Measurements from ENCODE around the gene CDH22. TPM values are rescaled to one million over a fixed set of nuclear protein-coding genes. Genes with fewer than 3 reads are reported as not detected.

The CDH22 gene
- total and polyA plus RNA-seq, 9 of the 15 experiments (the other 6 are each of a cell fraction or from before 2014, with no cell fraction given), result 0.07 to 0.08 TPM; not detected in 7

- TF ChIP-seq, protein P1, sequence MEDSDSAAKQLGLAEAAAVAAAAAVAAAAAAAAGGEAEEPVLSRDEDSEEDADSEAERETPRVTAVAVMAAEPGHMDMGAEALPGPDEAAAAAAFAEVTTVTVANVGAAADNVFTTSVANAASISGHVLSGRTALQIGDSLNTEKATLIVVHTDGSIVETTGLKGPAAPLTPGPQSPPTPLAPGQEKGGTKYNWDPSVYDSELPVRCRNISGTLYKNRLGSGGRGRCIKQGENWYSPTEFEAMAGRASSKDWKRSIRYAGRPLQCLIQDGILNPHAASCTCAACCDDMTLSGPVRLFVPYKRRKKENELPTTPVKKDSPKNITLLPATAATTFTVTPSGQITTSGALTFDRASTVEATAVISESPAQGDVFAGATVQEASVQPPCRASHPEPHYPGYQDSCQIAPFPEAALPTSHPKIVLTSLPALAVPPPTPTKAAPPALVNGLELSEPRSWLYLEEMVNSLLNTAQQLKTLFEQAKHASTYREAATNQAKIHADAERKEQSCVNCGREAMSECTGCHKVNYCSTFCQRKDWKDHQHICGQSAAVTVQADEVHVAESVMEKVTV (CRISPR knock-in tag; IDR thresholded peaks at IDR 0.05), result peak; percentile 65; the same call in 1 of the 2 replicates
- TF ChIP-seq ZNF212 (CRISPR knock-in tag; IDR thresholded peaks at IDR 0.05), result no peak
- TF ChIP-seq, protein P2, sequence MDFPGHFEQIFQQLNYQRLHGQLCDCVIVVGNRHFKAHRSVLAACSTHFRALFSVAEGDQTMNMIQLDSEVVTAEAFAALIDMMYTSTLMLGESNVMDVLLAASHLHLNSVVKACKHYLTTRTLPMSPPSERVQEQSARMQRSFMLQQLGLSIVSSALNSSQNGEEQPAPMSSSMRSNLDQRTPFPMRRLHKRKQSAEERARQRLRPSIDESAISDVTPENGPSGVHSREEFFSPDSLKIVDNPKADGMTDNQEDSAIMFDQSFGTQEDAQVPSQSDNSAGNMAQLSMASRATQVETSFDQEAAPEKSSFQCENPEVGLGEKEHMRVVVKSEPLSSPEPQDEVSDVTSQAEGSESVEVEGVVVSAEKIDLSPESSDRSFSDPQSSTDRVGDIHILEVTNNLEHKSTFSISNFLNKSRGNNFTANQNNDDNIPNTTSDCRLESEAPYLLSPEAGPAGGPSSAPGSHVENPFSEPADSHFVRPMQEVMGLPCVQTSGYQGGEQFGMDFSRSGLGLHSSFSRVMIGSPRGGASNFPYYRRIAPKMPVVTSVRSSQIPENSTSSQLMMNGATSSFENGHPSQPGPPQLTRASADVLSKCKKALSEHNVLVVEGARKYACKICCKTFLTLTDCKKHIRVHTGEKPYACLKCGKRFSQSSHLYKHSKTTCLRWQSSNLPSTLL (IDR thresholded peaks at IDR 0.05), result no peak
- TF ChIP-seq ZNF785 (CRISPR knock-in tag; IDR thresholded peaks at IDR 0.05), result no peak
Observed at GRCh38 chr20:46307139-46307998, 929 bp downstream of the CDH22 start (continued).

DNA sequence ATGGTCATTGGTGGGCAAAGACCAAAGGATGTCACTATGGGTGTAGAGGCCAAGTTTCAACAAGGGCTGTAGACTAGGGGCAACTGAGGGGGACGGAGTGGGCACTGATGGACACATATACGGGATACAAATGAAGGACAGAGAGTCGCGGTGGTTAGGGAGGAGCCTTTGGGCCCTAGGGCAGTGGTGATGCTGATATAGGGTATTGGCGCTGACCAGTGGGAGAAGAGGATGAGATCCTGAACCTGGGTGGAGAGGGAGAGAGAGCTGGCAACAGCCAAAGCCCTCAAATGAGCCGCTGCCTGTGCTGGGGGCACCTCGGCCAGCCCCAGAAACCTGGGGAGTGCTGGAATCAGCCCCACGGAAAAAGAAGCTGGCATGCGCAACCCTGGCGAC, 1.6 kb downstream of the CDH22 start:
- H3K4me3 ChIP-seq, result no peak overlapping the region
- TF ChIP-seq TEAD1 (CRISPR knock-in tag; IDR thresholded peaks at IDR 0.05) (no peak), SAP30 (IDR thresholded peaks at IDR 0.05; ENCODE audit: borderline replicate concordance, insufficient read depth, low read depth, low read length, poor library complexity, severe bottlenecking) (no peak), ZNF408 (CRISPR knock-in tag; IDR thresholded peaks at IDR 0.05; ENCODE audit: low read depth) (no peak), NEUROD1 (IDR thresholded peaks at IDR 0.05; ENCODE audit: borderline replicate concordance, low read depth, low read length, partially characterized antibody) (no peak)
- TF ChIP-seq, protein P3, sequence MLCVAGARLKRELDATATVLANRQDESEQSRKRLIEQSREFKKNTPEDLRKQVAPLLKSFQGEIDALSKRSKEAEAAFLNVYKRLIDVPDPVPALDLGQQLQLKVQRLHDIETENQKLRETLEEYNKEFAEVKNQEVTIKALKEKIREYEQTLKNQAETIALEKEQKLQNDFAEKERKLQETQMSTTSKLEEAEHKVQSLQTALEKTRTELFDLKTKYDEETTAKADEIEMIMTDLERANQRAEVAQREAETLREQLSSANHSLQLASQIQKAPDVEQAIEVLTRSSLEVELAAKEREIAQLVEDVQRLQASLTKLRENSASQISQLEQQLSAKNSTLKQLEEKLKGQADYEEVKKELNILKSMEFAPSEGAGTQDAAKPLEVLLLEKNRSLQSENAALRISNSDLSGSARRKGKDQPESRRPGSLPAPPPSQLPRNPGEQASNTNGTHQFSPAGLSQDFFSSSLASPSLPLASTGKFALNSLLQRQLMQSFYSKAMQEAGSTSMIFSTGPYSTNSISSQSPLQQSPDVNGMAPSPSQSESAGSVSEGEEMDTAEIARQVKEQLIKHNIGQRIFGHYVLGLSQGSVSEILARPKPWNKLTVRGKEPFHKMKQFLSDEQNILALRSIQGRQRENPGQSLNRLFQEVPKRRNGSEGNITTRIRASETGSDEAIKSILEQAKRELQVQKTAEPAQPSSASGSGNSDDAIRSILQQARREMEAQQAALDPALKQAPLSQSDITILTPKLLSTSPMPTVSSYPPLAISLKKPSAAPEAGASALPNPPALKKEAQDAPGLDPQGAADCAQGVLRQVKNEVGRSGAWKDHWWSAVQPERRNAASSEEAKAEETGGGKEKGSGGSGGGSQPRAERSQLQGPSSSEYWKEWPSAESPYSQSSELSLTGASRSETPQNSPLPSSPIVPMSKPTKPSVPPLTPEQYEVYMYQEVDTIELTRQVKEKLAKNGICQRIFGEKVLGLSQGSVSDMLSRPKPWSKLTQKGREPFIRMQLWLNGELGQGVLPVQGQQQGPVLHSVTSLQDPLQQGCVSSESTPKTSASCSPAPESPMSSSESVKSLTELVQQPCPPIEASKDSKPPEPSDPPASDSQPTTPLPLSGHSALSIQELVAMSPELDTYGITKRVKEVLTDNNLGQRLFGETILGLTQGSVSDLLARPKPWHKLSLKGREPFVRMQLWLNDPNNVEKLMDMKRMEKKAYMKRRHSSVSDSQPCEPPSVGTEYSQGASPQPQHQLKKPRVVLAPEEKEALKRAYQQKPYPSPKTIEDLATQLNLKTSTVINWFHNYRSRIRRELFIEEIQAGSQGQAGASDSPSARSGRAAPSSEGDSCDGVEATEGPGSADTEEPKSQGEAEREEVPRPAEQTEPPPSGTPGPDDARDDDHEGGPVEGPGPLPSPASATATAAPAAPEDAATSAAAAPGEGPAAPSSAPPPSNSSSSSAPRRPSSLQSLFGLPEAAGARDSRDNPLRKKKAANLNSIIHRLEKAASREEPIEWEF (CRISPR knock-in tag; IDR thresholded peaks at IDR 0.05), result no peak

More for the DNA sequence above, 1.6 kb downstream of the CDH22 start:
- Histone ChIP-seq H3K4me1 (replicated peaks in 1 of 2; ENCODE audit: control insufficient read depth in 2 of 2, insufficient read depth in 2 of 2, low read length in 2 of 2) (peaks cover 0 to 23% of the 10 kb centered on the region in 2 experiments; a peak in 2 of 5 replicates), H3K4me2 (ENCODE audit: insufficient read depth, low read length) (no peak overlapping the region), H3K9ac (ENCODE audit: insufficient read depth in 1 of 2, low read depth in 2 of 2, low read length in 2 of 2) (no peak overlapping the region), H4K20me1 (replicated peaks; ENCODE audit: control insufficient read depth, insufficient read depth, low read length) (no peaks in the 10 kb centered on the region), H2AFZ (ENCODE audit: low read depth, low read length) (no peak overlapping the region), H3K9me3 (replicated peaks; ENCODE audit: control insufficient read depth, insufficient read depth, low read depth, low read length) (no peaks in the 10 kb centered on the region), H3K27me3 (ENCODE audit: control insufficient read depth in 2 of 2, insufficient read depth in 2 of 2, low read length in 2 of 2) (peaks cover 8 to 82% of the 10 kb centered on the region in 2 experiments; a peak in 4 of 5 replicates), H3K36me3 (ENCODE audit: control insufficient read depth, insufficient read depth, low read length) (no peaks in the 10 kb centered on the region), H3K27ac (ENCODE audit: extremely low read depth, low read depth, low read length) (no peak overlapping the region), H3K9me1 (ENCODE audit: control insufficient read depth, insufficient read depth, low read length) (no peaks in the 10 kb centered on the region), H3K79me2 (ENCODE audit: control insufficient read depth, insufficient read depth, low read length) (no peaks in the 10 kb centered on the region)
- ChIA-PET CTCF (ENCODE audit: low intra/inter-chr PET ratio) (interaction anchor here (0.6 to 2.6 kb wide), 5 partner anchors 42 to 131 kb away, joined by 3 to 12 read pairs (median 6); partner anchors contain the start of gene ELMO2), POLR2A (interaction anchor here (1.7 kb wide), 1 partner anchor 13 kb away, joined by 3 read pairs; no protein-coding TSS in a partner anchor)
- in situ Hi-C loops (cut with MboI) (loop anchor here (25.0 kb wide), 1 partner anchor 169 kb away; no protein-coding TSS in a partner anchor), intact Hi-C loops (cut with micrococcal nuclease) (loop anchor here (1.0 to 5.0 kb wide), 2 partner anchors 43 to 174 kb away; no protein-coding TSS in a partner anchor)
- FAIRE-seq (no peak), ATAC-seq (peak; percentile 7; the same call in 2 of the 3 replicates), DNase-seq (ENCODE audit: extremely low read depth in 1 of 4, low spot score in 3 of 4) (peak in 1 of 4 experiments; percentile 16)
- no TSS peak for BruUV-seq (replicated peaks)
- WGBS (ENCODE audit: insufficient coverage, low coverage, missing lambda C conversion rate), result 3% methylated on average over 10 of the region's 10 CpGs
